ENCODE data around the gene PPP1R3E. TPM values are rescaled to one million over a fixed set of nuclear protein-coding genes. Genes with fewer than 3 reads are reported as not detected.
A peak's percentile ranks its signal among the peaks of the same experiment; 100 is the strongest.

PPP1R3E gene
- total and polyA plus RNA-seq, 2 of the 13 experiments (the other 11 are each of a cell fraction or from before 2014, with no cell fraction given) = 16.5 to 26.5 TPM

DNA sequence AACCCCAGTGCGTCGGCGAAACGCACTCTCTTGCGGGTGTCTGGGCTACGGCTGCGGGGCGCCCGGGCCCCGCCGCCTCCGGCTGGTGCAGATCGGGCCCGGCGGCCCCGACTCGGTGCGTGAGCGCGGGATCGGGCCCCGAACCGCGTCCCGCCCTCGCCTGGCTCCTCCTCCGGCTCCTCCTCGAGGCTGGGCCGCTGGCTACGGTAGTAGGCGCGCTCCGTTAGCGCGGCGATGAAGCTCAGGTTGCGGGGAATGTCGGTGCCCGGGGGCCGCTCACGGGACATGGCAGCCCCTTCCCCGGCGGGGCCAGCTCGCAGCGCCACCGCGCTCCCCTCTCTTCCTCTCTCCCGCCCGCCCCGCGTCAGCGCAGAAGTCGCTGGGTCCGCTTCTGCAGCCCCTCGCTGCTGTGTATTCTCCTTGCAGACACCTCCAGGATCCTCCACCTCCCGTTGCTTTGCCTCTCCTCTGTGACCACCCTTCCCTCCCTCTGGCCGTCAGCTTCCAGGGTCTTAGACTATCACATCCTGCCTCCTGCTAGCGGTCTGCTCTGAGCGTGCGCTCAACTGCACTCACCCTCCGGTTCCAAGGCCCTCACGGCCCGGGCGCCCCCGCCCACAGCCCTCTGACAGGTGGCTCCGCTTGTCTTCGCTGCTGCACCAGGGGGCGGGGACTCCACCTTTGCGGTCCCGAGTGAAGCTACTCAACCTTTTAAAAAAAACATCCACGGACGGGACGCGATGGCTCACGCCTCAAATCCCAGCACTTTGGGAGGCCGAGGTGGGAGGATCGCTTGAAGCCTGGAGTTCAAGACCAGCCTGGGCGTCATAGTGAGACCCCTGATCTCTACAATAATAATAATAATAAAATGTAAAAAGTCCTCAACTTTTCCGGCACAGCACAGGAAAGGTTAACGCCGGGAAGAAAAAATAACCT lies at the start of gene PPP1R3E (continued):
- TF ChIP-seq, protein P1, sequence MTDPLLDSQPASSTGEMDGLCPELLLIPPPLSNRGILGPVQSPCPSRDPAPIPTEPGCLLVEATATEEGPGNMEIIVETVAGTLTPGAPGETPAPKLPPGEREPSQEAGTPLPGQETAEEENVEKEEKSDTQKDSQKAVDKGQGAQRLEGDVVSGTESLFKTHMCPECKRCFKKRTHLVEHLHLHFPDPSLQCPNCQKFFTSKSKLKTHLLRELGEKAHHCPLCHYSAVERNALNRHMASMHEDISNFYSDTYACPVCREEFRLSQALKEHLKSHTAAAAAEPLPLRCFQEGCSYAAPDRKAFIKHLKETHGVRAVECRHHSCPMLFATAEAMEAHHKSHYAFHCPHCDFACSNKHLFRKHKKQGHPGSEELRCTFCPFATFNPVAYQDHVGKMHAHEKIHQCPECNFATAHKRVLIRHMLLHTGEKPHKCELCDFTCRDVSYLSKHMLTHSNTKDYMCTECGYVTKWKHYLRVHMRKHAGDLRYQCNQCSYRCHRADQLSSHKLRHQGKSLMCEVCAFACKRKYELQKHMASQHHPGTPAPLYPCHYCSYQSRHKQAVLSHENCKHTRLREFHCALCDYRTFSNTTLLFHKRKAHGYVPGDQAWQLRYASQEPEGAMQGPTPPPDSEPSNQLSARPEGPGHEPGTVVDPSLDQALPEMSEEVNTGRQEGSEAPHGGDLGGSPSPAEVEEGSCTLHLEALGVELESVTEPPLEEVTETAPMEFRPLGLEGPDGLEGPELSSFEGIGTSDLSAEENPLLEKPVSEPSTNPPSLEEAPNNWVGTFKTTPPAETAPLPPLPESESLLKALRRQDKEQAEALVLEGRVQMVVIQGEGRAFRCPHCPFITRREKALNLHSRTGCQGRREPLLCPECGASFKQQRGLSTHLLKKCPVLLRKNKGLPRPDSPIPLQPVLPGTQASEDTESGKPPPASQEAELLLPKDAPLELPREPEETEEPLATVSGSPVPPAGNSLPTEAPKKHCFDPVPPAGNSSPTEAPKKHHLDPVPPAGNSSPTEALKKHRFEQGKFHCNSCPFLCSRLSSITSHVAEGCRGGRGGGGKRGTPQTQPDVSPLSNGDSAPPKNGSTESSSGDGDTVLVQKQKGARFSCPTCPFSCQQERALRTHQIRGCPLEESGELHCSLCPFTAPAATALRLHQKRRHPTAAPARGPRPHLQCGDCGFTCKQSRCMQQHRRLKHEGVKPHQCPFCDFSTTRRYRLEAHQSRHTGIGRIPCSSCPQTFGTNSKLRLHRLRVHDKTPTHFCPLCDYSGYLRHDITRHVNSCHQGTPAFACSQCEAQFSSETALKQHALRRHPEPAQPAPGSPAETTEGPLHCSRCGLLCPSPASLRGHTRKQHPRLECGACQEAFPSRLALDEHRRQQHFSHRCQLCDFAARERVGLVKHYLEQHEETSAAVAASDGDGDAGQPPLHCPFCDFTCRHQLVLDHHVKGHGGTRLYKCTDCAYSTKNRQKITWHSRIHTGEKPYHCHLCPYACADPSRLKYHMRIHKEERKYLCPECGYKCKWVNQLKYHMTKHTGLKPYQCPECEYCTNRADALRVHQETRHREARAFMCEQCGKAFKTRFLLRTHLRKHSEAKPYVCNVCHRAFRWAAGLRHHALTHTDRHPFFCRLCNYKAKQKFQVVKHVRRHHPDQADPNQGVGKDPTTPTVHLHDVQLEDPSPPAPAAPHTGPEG (CRISPR knock-in tag; IDR thresholded peaks at IDR 0.05) = no peak; the same call in 1 of the 2 replicates
- TF ChIP-seq SOX6 (IDR thresholded peaks at IDR 0.05) = no peak
- peak; percentile 45; the same call in 1 of the 2 replicates for TF ChIP-seq SOX6 (CRISPR knock-in tag; IDR thresholded peaks at IDR 0.05)
- TF ChIP-seq ZNF292 (CRISPR knock-in tag; IDR thresholded peaks at IDR 0.05; ENCODE audit: borderline replicate concordance, low read depth) = peak; percentile 89
- no peak for TF ChIP-seq SYNCRIP (IDR thresholded peaks at IDR 0.05; ENCODE audit: insufficient read depth, low read depth, low read length)
- TF ChIP-seq MAFF (IDR thresholded peaks at IDR 0.05; ENCODE audit: low read depth, low read length) = no peak
- TF ChIP-seq ZNF367 (CRISPR knock-in tag; IDR thresholded peaks at IDR 0.05; ENCODE audit: borderline replicate concordance) = no peak; the same call in 1 of the 2 replicates
- TF ChIP-seq, protein P2, sequence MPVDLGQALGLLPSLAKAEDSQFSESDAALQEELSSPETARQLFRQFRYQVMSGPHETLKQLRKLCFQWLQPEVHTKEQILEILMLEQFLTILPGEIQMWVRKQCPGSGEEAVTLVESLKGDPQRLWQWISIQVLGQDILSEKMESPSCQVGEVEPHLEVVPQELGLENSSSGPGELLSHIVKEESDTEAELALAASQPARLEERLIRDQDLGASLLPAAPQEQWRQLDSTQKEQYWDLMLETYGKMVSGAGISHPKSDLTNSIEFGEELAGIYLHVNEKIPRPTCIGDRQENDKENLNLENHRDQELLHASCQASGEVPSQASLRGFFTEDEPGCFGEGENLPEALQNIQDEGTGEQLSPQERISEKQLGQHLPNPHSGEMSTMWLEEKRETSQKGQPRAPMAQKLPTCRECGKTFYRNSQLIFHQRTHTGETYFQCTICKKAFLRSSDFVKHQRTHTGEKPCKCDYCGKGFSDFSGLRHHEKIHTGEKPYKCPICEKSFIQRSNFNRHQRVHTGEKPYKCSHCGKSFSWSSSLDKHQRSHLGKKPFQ (CRISPR knock-in tag; IDR thresholded peaks at IDR 0.05; ENCODE audit: insufficient replicate concordance) = peak; percentile 48
- TF ChIP-seq PTBP1 (IDR thresholded peaks at IDR 0.05; ENCODE audit: low read depth, low read length, poor library complexity, severe bottlenecking) = peak; percentile 1
- TF ChIP-seq HHEX (CRISPR knock-in tag; IDR thresholded peaks at IDR 0.05) = 0 out of 2 replicates have a peak, but pooled peaks have one; percentile 60
- TF ChIP-seq, protein P3, sequence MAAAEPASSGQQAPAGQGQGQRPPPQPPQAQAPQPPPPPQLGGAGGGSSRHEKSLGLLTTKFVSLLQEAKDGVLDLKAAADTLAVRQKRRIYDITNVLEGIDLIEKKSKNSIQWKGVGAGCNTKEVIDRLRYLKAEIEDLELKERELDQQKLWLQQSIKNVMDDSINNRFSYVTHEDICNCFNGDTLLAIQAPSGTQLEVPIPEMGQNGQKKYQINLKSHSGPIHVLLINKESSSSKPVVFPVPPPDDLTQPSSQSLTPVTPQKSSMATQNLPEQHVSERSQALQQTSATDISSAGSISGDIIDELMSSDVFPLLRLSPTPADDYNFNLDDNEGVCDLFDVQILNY (CRISPR knock-in tag; conservative IDR thresholded peaks at IDR 0.05) = peak; percentile 28; the same call in 1 of the 2 replicates
- TF ChIP-seq, protein P4, sequence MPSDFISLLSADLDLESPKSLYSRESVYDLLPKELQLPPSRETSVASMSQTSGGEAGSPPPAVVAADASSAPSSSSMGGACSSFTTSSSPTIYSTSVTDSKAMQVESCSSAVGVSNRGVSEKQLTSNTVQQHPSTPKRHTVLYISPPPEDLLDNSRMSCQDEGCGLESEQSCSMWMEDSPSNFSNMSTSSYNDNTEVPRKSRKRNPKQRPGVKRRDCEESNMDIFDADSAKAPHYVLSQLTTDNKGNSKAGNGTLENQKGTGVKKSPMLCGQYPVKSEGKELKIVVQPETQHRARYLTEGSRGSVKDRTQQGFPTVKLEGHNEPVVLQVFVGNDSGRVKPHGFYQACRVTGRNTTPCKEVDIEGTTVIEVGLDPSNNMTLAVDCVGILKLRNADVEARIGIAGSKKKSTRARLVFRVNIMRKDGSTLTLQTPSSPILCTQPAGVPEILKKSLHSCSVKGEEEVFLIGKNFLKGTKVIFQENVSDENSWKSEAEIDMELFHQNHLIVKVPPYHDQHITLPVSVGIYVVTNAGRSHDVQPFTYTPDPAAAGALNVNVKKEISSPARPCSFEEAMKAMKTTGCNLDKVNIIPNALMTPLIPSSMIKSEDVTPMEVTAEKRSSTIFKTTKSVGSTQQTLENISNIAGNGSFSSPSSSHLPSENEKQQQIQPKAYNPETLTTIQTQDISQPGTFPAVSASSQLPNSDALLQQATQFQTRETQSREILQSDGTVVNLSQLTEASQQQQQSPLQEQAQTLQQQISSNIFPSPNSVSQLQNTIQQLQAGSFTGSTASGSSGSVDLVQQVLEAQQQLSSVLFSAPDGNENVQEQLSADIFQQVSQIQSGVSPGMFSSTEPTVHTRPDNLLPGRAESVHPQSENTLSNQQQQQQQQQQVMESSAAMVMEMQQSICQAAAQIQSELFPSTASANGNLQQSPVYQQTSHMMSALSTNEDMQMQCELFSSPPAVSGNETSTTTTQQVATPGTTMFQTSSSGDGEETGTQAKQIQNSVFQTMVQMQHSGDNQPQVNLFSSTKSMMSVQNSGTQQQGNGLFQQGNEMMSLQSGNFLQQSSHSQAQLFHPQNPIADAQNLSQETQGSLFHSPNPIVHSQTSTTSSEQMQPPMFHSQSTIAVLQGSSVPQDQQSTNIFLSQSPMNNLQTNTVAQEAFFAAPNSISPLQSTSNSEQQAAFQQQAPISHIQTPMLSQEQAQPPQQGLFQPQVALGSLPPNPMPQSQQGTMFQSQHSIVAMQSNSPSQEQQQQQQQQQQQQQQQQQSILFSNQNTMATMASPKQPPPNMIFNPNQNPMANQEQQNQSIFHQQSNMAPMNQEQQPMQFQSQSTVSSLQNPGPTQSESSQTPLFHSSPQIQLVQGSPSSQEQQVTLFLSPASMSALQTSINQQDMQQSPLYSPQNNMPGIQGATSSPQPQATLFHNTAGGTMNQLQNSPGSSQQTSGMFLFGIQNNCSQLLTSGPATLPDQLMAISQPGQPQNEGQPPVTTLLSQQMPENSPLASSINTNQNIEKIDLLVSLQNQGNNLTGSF (CRISPR knock-in tag; IDR thresholded peaks at IDR 0.05) = peak; percentile 21; the same call in 1 of the 2 replicates
- no peak; the same call in 1 of the 2 replicates for TF ChIP-seq MTF1 (CRISPR knock-in tag; IDR thresholded peaks at IDR 0.05)
